ENCODE measurements around the gene HOXB8. TPM values are rescaled to one million over a fixed set of nuclear protein-coding genes. Genes with fewer than 3 reads are reported as not detected.

HOXB8 gene
- polyA plus RNA-seq, 4 donors: 38.8 to 60.8 (median 58.2) TPM

DNA sequence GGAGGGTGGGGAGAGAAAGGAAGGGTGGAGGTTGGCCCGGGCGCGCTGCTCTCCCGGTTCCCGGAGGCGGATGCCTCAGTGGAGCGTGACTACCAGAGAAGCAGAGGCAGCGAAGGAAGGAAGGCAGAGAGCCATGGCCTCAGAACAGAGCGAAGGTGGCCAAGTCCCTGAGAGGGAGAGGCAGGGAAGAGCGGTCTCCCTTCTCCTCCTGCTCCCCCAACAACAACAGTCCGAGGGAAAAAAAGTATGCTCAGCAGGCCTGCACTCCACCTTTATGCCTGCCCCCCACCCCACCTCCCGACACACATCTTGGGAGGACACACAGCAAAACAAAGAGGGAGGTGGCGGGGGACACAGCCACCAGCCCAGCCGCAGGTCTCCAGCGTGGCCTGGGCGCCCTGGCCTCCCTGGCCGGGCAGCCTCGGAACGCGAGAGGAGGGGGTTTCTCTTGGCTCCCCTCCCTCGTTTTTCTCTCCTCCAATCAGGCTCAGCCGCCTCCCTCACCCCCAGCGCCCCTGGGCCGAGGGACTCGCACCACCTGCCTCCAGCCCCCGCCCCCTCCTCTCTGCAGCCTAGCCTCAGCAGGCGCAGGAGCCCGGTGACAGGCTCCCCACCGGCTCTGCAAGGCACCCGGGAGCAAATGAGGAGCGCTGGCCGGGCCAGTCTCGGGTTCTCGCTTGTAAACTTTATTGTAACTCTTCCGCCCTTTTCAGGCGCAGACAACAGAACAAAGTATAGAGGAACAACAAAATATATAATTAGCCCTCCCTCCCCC, 3.2 kb downstream of the HOXB8 start:
- DNase-seq (ENCODE audit: low read depth in 4 of 4, low spot score in 2 of 4): no peak

- DNase-seq (ENCODE audit: low read depth in 4 of 4, low spot score in 2 of 4): no peak
Observed at GRCh38 chr17:48611213-48611612, 3.9 kb downstream of the HOXB8 start.

DNA sequence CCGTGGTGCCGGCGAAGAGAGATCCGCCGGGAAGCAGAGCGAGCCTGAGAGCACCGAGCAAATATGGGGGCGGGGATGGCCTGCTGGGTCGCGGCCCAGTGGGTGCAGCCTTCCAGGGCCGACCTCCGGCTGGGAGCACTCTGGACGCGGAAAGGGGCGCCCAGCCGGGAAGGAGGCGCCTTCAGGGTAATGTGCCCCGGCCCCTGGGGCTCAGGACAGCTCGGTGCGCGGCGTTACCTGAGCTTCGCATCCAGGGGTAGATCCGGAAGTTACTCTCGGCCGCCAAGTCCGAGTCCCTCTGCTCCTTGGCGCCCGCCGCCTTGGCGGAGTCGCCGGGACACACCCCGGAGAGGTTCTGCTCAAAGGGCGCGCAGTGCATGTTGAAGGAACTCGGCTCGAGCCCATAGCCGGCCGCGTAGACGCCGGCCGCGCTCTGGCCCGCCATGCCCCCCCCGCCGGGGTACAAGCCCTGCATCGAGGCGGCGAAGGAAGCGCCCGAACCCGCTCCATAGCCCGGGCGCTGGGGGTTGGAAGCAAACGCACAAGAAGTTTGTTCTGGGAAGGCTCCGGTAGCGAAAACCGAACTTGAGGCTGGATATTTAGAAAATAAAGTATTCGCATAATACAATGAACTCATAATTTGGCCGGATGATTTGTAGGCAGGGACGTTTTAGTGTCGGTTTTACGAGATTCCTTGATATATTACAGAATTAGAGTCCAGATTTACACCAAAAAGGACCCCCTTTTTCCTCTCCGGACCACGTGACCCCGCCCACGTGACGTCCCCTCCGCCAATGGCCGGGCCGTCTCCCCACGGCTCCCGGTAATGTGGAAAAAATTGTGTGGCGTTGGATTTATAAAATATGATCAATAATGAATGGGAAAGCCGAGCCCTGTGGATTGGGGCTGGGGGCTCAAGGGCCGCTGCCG, 4.5 kb downstream of the HOXB8 start, which contains the start of gene HOXB7:
Gene HOXB7 (minus strand): TSS at position 736 of the 930 bp plus-strand sequence. CDS start 99 bp downstream, at position 637.
- no peak for DNase-seq (ENCODE audit: low read depth in 4 of 4, low spot score in 2 of 4)

GRCh38 chr17:48609759-48610281, 5.3 kb downstream of the HOXB8 start:
- no peak for DNase-seq (ENCODE audit: low read depth in 4 of 4, low spot score in 2 of 4)

DNA sequence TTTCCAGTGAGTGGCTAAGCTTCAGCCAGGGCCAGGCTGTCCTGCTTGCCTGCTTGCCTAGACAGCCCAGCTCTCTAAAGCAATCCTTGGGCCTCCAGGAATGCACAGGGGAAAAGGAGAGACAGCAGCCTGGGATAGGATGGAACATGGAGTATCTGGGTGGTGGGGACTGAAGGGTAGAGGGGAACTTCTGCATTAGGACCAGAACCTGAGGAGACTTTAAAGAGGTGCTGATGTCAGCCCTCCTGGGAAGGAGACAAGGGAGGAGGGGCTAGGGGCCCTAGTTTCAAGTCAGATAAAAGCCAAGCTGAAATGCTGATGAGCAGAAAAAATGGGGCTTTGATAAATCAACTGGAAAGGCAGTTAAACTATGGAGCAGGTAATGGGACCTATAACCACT, 6.1 kb downstream of the HOXB8 start:
- DNase-seq (ENCODE audit: low read depth in 4 of 4, low spot score in 2 of 4): no peak

GRCh38 chr17:48608494-48608834, 6.6 kb downstream of the HOXB8 start:
- no peak for DNase-seq (ENCODE audit: low read depth in 4 of 4, low spot score in 2 of 4)

DNA sequence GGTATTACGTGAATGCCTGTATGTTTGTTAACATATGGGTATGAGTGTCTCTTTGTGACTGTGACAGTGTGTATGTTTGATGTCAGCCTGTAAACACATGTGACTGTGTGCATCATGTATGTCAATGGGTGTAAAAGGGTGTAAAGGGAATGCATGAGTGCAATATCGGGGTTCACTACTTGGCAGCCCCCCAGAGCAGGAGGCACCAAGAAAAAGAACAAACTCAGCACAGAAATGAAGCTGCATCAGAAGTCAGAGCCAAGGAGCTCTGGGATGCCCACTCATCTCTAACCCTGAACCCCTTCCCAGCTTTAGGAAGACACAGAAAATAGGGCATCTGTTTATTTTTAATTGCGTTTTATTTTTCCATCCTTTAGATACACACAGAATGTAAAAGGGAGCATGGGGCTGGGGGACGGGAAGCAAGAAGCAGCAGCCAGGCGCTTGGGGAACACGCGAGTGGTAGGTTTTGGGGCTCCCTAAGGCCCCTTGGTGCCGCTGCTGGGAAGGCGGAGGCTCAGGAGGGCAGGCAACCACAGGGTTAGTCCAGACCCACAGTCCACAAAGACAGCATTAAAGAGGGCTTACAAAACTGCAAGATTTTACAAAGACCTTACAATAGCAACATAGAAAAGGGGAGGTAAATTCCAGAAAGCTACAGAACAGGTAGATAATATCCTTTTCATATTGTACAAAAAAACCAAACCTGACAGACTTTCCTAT, 8.0 kb downstream of the HOXB8 start:
- no peak for DNase-seq (ENCODE audit: low read depth in 4 of 4, low spot score in 2 of 4)

DNA sequence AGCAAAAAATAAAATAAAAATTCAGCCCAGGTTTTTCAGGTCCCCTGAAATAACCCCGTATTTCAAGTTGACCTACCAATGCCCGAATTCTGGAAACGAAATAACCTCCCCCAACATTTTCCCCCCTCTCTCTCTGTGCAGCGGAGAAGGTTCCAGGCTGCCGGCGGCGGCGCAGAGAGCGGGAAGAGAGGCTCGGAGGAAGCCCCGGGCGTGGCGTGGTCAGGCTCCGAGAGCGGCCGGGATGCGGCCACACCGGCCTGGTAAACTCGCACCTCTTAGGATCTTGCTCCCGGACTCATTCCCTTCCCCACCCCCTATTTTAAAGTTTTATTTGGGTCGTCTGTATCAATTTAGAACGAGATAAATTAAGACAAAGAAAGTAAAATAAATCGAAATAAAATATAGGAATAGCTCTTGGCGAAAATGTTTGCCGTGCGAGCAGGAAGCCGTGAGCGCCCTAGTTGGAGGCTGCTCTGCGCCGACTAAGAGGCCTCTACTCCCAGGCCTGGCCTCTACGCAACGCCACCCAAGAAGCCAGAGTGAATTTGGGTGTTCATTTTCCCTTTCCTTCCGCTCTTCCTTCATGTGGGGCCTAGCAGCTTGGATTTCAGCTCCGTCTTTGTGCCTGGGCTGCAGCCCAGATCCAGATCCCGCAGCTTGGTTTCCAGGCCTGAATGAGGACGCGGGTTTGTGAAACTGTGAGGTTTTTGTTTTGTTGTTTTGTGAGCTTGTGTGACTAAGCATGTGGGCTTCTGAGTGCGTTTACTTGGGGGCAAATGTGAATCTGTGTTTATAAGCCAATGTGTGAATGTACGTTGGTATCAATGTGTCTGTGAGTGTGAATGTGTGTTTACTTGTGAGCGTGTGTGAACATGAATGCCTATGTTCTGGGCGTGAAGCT, 8.9 kb downstream of the HOXB8 start:
- no peak for DNase-seq (ENCODE audit: low read depth in 4 of 4, low spot score in 2 of 4)

GRCh38 chr17:48605409-48605919, 9.6 kb downstream of the HOXB8 start:
- no peak for DNase-seq (ENCODE audit: low read depth in 4 of 4, low spot score in 2 of 4)

GRCh38 chr17:48604770-48605329, 10.2 kb downstream of the HOXB8 start, which contains the start of gene HOXB6:
TSS of gene HOXB6 (minus strand) at chr17:48604986. CDS start at chr17:48598150, 6,836 bp downstream.
- no peak for DNase-seq (ENCODE audit: low read depth in 4 of 4, low spot score in 2 of 4)

GRCh38 chr17:48603959-48604769, 10.9 kb downstream of the HOXB8 start:
- no peak for DNase-seq (ENCODE audit: low read depth in 4 of 4, low spot score in 2 of 4)

DNA sequence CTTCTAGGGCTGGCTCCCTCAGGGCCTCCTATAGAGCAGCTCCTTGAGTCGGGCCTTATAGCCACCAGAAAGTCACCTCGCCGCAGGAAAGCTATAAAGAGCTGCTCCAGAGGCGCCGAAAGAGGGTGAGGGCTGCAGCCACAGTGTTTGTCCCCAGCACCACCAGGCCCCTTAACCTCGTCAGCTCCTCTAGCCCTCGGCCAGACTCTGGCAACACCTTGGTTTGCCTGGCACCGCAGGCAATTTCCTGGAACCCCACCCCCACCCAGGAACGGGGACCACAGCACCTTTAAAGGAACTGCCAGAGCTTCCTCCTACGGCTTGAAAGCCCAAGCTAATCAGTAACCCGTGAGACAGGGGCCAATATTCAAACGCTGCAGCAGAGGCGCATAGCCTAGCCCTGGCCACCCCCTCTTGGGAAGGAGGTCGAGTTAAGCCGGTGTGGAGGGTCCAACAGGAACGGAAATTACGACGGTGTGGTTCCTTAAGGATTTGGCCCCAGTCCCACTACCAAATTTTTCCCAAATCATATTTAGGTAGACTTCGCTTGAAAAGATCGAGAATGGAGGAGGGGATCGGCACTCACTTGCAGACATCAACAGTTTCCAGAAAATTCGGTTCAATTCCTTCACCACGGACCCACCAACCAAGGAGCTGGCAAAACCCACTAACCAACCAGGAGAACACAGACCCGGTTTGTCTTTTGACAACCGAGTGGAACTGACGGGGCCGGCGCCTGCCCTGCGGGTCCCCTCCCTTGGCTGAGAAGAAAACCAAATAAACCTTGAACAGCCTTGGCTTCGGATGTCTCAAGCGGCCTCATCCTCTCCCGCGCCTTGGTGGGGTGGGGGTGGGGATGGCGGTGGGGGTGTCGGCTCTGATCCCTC, 13.3 kb downstream of the HOXB8 start:
- no peak for DNase-seq (ENCODE audit: low read depth in 4 of 4, low spot score in 2 of 4)

DNA sequence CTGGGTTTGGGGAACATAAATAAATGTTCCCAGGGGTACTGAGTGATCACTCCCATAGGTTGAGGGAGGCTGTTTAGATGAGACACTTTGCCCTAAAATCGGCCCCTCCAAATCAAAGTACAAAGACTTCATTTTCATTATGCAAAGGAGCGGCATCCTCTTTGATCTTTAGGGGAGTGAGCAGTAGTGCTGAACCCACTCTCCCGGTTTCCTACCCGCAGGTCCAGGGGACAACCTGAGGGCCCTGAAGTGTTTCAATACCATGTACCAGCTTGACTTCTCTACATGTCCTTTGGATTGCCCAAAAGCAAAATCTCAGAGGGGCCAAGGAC, 13.9 kb downstream of the HOXB8 start:
- DNase-seq (ENCODE audit: low read depth in 4 of 4, low spot score in 2 of 4): no peak

DNA sequence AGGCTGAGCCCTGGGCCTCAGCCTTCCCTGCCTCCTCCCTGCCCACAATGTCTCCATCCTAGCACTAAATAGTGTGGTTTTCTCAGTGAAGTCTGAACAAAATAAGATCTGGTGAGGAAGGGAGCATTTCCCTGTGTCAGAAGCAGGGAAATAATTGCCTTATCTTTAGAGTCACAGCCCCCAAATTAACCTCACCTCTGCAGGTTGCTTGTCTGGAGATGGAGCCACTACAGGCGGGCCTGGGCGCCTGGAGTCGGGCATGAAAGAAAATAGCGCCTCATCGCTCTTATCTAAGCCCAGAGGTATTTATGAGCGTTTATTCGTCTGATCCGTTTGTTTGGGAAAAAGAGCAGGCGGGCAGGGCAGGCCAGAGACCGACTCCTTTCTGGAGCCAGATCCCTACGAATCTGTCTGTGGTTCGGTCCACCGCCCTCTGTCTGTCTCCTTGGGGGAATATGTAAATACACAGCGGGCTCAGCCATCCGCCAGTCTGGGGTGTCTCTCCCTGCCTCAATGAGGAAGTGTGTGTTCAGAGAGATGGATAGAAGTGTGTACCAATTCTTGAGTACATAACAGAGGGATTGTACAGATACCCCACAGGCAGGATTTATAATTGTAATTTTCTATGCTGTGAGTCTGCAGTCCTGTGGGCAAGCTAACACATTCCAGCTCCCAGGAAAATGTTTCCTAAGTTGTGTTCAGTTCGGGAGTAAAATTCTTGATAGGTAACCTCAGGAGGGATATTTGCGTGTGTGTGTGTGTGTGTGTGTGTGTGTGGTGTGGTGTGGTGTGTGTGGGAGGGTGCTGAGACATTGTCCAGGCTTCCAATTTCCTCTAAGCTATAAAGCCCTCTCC, 14.6 kb downstream of the HOXB8 start:
- DNase-seq (ENCODE audit: low read depth in 4 of 4, low spot score in 2 of 4): no peak

- no peak for DNase-seq (ENCODE audit: low read depth in 4 of 4, low spot score in 2 of 4)
Observed at GRCh38 chr17:48599354-48599753, 15.7 kb downstream of the HOXB8 start.

- DNase-seq (ENCODE audit: low read depth in 4 of 4, low spot score in 2 of 4): no peak
Observed at GRCh38 chr17:48598736-48599135, 16.4 kb downstream of the HOXB8 start.
